Measurements from ENCODE around the gene VAV2.

- TF ChIP-seq CTCF (IDR thresholded peaks at IDR 0.05) (no peak), POLR2AphosphoS5 (IDR thresholded peaks at IDR 0.05) (no peak)
Measured at GRCh38 chr9:134004131-134004873, 12.2 kb upstream of the VAV2 start.

Data from esophagus muscularis mucosa (tissue), 3 donors.